Astrocyte (in vitro differentiated cells and primary cell): ENCODE results near the gene TELO2. TPM values are rescaled to one million over a fixed set of nuclear protein-coding genes. Genes with fewer than 3 reads are reported as not detected.
A peak's percentile ranks its signal among the peaks of the same experiment; 100 is the strongest.

ENCODE experiments used
- DNase-seq: peaks from one replicate; pipeline ENCODE4 v3.0.0-alpha.2; 2010; ENCODE audit warnings: low read depth
- FAIRE-seq: peaks from 2 replicates; lab custom pipeline; 2011; peaks lifted over from hg19 to GRCh38; lab: Jason Lieb, UNC
- H2AFZ ChIP-seq: 2 replicates; pipeline ENCODE4 v1.6.0; 2012; ENCODE audit warnings: low read depth, low read length, inconsistent platforms
- H3K27ac ChIP-seq: 2 replicates; pipeline ENCODE4 v1.5.1; 2011; ENCODE audit warnings: low read depth, low read length, inconsistent platforms
- H3K27me3 ChIP-seq: 2 replicates; pipeline ENCODE4 v1.6.0; 2011; ENCODE audit warnings: low read length, inconsistent platforms; ENCODE audit not compliant: insufficient read depth
- H3K36me3 ChIP-seq: 2 replicates; pipeline ENCODE4 v1.5.1; 2011; ENCODE audit warnings: low read length, inconsistent platforms; ENCODE audit not compliant: insufficient read depth
- H3K4me1 ChIP-seq: 2 replicates; pipeline ENCODE4 v1.5.1; 2011; ENCODE audit warnings: low read length, inconsistent platforms; ENCODE audit not compliant: insufficient read depth
- H3K4me2 ChIP-seq: 2 replicates; pipeline ENCODE4 v1.6.0; 2012; ENCODE audit warnings: low read length, inconsistent platforms
- H3K4me3 ChIP-seq: 2 replicates; pipeline ENCODE4 v1.5.1; 2011; ENCODE audit warnings: low read depth, mild to moderate bottlenecking, low read length, inconsistent platforms; ENCODE audit not compliant: insufficient read depth
- H3K79me2 ChIP-seq: 2 replicates; pipeline ENCODE4 v1.6.0; 2012; ENCODE audit warnings: mild to moderate bottlenecking, low read length, inconsistent platforms; ENCODE audit not compliant: insufficient read depth
- H3K9ac ChIP-seq: 2 replicates; pipeline ENCODE4 v1.6.0; 2012; ENCODE audit warnings: mild to moderate bottlenecking, low read length, inconsistent platforms
- H3K9me3 ChIP-seq: 2 replicates; pipeline ENCODE4 v1.5.1; 2012; ENCODE audit warnings: low read depth, mild to moderate bottlenecking, low read length, inconsistent platforms; ENCODE audit not compliant: insufficient read depth
- H4K20me1 ChIP-seq: 2 replicates; pipeline ENCODE4 v1.6.0; 2012; ENCODE audit warnings: low read length, inconsistent platforms; ENCODE audit not compliant: insufficient read depth
- H3K27ac Mint-ChIP-seq: one replicate; pipeline ENCODE4 v1.8.0; 2021; ENCODE audit warnings: mild to moderate bottlenecking, mixed read lengths; ENCODE audit not compliant: unreplicated experiment
- H3K27me3 Mint-ChIP-seq: one replicate; pipeline ENCODE4 v1.8.0; 2021; ENCODE audit warnings: low read depth, mixed read lengths; ENCODE audit not compliant: unreplicated experiment
- H3K36me3 Mint-ChIP-seq: one replicate; pipeline ENCODE4 v1.8.0; 2021; ENCODE audit warnings: low read depth, mixed read lengths; ENCODE audit not compliant: unreplicated experiment
- H3K4me1 Mint-ChIP-seq: one replicate; pipeline ENCODE4 v1.8.0; 2021; ENCODE audit warnings: low read depth, mixed read lengths; ENCODE audit not compliant: unreplicated experiment
- H3K4me3 Mint-ChIP-seq: one replicate; pipeline ENCODE4 v1.8.0; 2021; ENCODE audit warnings: mild to moderate bottlenecking, moderate library complexity, mixed read lengths; ENCODE audit not compliant: unreplicated experiment
- H3K9me3 Mint-ChIP-seq: one replicate; pipeline ENCODE4 v1.8.0; 2021; ENCODE audit warnings: mild to moderate bottlenecking, mixed read lengths; ENCODE audit not compliant: unreplicated experiment
- CTCF ChIP-seq: IDR thresholded peaks from 2 replicates; pipeline ENCODE4 v1.5.1; 2011; ENCODE audit warnings: low read depth, mild to moderate bottlenecking, inconsistent platforms, low read length, moderate library complexity; ENCODE audit not compliant: insufficient read depth
- EZH2 ChIP-seq: IDR thresholded peaks from 2 replicates; pipeline ENCODE4 v1.6.1; 2012; ENCODE audit warnings: mild to moderate bottlenecking, low read length, inconsistent platforms; ENCODE audit not compliant: insufficient read depth
- total RNA-seq: library from RNA; stranded (reverse); gene quantifications from 2 replicates; pipeline ENCODE4 v1.2.1, GENCODE V29; 2021

Gene TELO2
- total RNA-seq, 1 donor from 2014 or later, result 21.1 TPM

- H3K27ac Mint-ChIP-seq, result no peak overlapping the region
- Histone ChIP-seq H2AFZ (no peak overlapping the region), H3K27me3 (no peaks in the 10 kb centered on the region), H3K4me2 (no peak overlapping the region), H3K79me2 (peaks cover 20% of the 10 kb centered on the region), H3K4me1 (peaks cover 7% of the 10 kb centered on the region), H3K9ac (no peak overlapping the region), H4K20me1 (peaks cover 11% of the 10 kb centered on the region), H3K9me3 (no peaks in the 10 kb centered on the region), H3K4me3 (no peak overlapping the region), H3K27ac (no peak overlapping the region), H3K36me3 (no peaks in the 10 kb centered on the region)
- TF ChIP-seq CTCF (no peak), EZH2 (no peak)
- FAIRE-seq (no peak), DNase-seq (no peak)
- no peaks in the 10 kb centered on the region for H3K9me3 Mint-ChIP-seq
- H3K4me3 Mint-ChIP-seq, result no peak overlapping the region
- no peaks in the 10 kb centered on the region for H3K4me1 Mint-ChIP-seq
- peaks cover 5% of the 10 kb centered on the region for H3K27me3 Mint-ChIP-seq
- peaks cover 4% of the 10 kb centered on the region for H3K36me3 Mint-ChIP-seq
These were observed 44.7 kb downstream of the TELO2 start for GRCh38 chr16:1537763-1538289.

- H3K27me3 Mint-ChIP-seq, result peaks cover 5% of the 10 kb centered on the region
- no peak for FAIRE-seq
These were observed 45.8 kb downstream of the TELO2 start for GRCh38 chr16:1538804-1539520.

More at GRCh38 chr16:1538804-1539520, 45.8 kb downstream of the TELO2 start:
- Mint-ChIP-seq H3K4me1 (peaks cover 7% of the 10 kb centered on the region), H3K9me3 (no peaks in the 10 kb centered on the region), H3K4me3 (no peak overlapping the region), H3K27ac (peak overlapping the region; percentile 26), H3K36me3 (peaks cover 4% of the 10 kb centered on the region)
- Histone ChIP-seq H2AFZ (no peak overlapping the region), H3K4me2 (no peak overlapping the region), H3K27ac (no peak overlapping the region), H3K79me2 (peaks cover 20% of the 10 kb centered on the region), H3K27me3 (no peaks in the 10 kb centered on the region), H3K36me3 (no peaks in the 10 kb centered on the region), H3K9ac (no peak overlapping the region), H4K20me1 (peaks cover 11% of the 10 kb centered on the region), H3K4me3 (no peak overlapping the region), H3K9me3 (no peaks in the 10 kb centered on the region), H3K4me1 (peaks cover 6% of the 10 kb centered on the region)
- no peak for TF ChIP-seq CTCF
- no peak for TF ChIP-seq EZH2
- no peak for DNase-seq
